Transverse colon (tissue), 4 donors: Measurements from ENCODE around the gene MRPL14.

Experiments
- EP300 ChIP-seq: sonication (generic); formaldehyde crosslinking; IDR thresholded peaks from one replicate; pipeline ENCODE4 v1.6.1; 2017; ENCODE audit warnings: antibody characterized with exemption, low read depth
- POLR2A ChIP-seq: fragments of 450-650 bp; IDR thresholded peaks from one replicate; pipeline ENCODE4 v1.6.1; 2016; ENCODE audit warnings: antibody characterized with exemption, mild to moderate bottlenecking, moderate library complexity
- POLR2AphosphoS5 ChIP-seq, 3 donors: sonication (generic); formaldehyde crosslinking; IDR thresholded peaks; one replicate each; pipeline ENCODE4 v1.6.1; 2016; ENCODE audit warnings: antibody characterized with exemption in 3 of 3
- TF ChIP-seq, protein P1 (sequence below), 5 experiments: fragments of 200-600 bp in 3 of 5; fragments of 450-650 bp in 2 of 5; sonication (generic) in 3 of 5; IDR thresholded peaks; 1 replicate in 2 of 5; 2 replicates in 3 of 5; pipeline ENCODE4 v1.5.1; 2016 to 2017; ENCODE audit warnings: antibody characterized with exemption in 5 of 5, inconsistent platforms in 3 of 5, mild to moderate bottlenecking in 2 of 5, moderate library complexity in 1 of 5

DNA sequence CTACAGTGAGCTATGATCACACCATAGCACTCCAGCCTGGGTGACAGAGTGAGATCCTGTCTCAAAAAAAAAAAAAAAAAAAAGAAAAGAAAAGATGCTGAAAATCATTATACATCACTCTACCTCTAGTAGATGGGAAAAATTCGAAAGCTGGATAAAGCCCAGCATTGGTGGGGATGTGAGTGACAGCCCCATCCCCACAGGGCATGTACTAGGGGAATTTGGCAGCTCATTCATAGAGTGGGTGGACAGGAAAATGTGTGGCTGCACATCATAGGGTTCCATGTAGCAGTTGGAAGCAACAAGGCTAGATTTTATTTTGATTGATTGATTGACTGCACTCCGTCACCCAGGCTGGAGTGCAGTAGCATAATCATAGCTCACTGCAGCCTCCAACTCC lies 42.0 kb downstream of the MRPL14 start:
- TF ChIP-seq, protein P1, sequence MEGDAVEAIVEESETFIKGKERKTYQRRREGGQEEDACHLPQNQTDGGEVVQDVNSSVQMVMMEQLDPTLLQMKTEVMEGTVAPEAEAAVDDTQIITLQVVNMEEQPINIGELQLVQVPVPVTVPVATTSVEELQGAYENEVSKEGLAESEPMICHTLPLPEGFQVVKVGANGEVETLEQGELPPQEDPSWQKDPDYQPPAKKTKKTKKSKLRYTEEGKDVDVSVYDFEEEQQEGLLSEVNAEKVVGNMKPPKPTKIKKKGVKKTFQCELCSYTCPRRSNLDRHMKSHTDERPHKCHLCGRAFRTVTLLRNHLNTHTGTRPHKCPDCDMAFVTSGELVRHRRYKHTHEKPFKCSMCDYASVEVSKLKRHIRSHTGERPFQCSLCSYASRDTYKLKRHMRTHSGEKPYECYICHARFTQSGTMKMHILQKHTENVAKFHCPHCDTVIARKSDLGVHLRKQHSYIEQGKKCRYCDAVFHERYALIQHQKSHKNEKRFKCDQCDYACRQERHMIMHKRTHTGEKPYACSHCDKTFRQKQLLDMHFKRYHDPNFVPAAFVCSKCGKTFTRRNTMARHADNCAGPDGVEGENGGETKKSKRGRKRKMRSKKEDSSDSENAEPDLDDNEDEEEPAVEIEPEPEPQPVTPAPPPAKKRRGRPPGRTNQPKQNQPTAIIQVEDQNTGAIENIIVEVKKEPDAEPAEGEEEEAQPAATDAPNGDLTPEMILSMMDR (IDR thresholded peaks at IDR 0.05): no peak
- TF ChIP-seq POLR2A (no peak), POLR2AphosphoS5 (IDR thresholded peaks at IDR 0.05) (no peak), EP300 (no peak)
